ENCODE data around the gene RPLP1. TPM values are rescaled to one million over a fixed set of nuclear protein-coding genes. Genes with fewer than 3 reads are reported as not detected.
A peak's percentile ranks its signal among the peaks of the same experiment; 100 is the strongest.

Gene RPLP1
- total RNA-seq, 3 donors from 2014 or later (not counting 1 experiment from before 2014, with no cell fraction given), result 895 to 1,167 (median 974) TPM

- H3K4me3 Mint-ChIP-seq, result peak overlapping the region; percentile 70
These were observed 45.7 kb downstream of the RPLP1 start for GRCh38 chr15:69498282-69498681.

GRCh38 chr15:69498987-69499386 is 46.4 kb downstream of the RPLP1 start:
- Histone ChIP-seq H3K4me3 (ENCODE audit: low read length) (no peak overlapping the region), H3K9me3 (ENCODE audit: control insufficient read depth, insufficient read depth, low read length) (no peaks in the 10 kb centered on the region), H3K27ac (ENCODE audit: low read length) (peak overlapping the region; percentile 89), H3K36me3 (ENCODE audit: control insufficient read depth, insufficient read depth, low read length) (no peaks in the 10 kb centered on the region), H3K4me1 (ENCODE audit: control insufficient read depth, insufficient read depth, low read length) (peaks cover 47% of the 10 kb centered on the region), H3K27me3 (ENCODE audit: control insufficient read depth, insufficient read depth, low read length) (no peaks in the 10 kb centered on the region)
- H3K27me3 Mint-ChIP-seq (ENCODE audit: low read depth in 2 of 2), result no peaks in the 10 kb centered on the region
- H3K36me3 Mint-ChIP-seq, result no peaks in the 10 kb centered on the region
- H3K9me3 Mint-ChIP-seq, result no peaks in the 10 kb centered on the region
- no peak for TF ChIP-seq CTCF (IDR thresholded peaks at IDR 0.05)
- peak overlapping the region; percentile 70 for H3K4me3 Mint-ChIP-seq
- peak; percentile 22 to 38 (median 32) for ATAC-seq
- peak overlapping the region; percentile 81 to 93 for H3K27ac Mint-ChIP-seq
- no peak for DNase-seq
- WGBS (ENCODE audit: insufficient coverage), result 69% methylated on average over 6 of the region's 6 CpGs
- peaks cover 59 to 66% of the 10 kb centered on the region in 2 donors for H3K4me1 Mint-ChIP-seq
- intact Hi-C loops (cut with micrococcal nuclease), result loop anchor here (1.0 to 10.0 kb wide), 3 partner anchors 10 to 216 kb away; no protein-coding TSS in a partner anchor

More at GRCh38 chr15:69498282-69498681, 45.7 kb downstream of the RPLP1 start:
- no peaks in the 10 kb centered on the region for H3K9me3 ChIP-seq (ENCODE audit: control insufficient read depth, insufficient read depth, low read length)
- intact Hi-C loops (cut with micrococcal nuclease), result loop anchor here (2.0 to 10.0 kb wide), 2 partner anchors 17 to 217 kb away; no protein-coding TSS in a partner anchor
- no peaks in the 10 kb centered on the region for H3K9me3 Mint-ChIP-seq
- DNase-seq (no peak), ATAC-seq (no peak)
- H3K4me1 Mint-ChIP-seq, result peaks cover 53 to 59% of the 10 kb centered on the region in 2 donors
- peaks cover 47% of the 10 kb centered on the region for H3K4me1 ChIP-seq (ENCODE audit: control insufficient read depth, insufficient read depth, low read length)
- H3K36me3 Mint-ChIP-seq, result no peaks in the 10 kb centered on the region
- H3K27me3 ChIP-seq (ENCODE audit: control insufficient read depth, insufficient read depth, low read length), result no peaks in the 10 kb centered on the region
- TF ChIP-seq CTCF (IDR thresholded peaks at IDR 0.05), result no peak
- H3K27ac Mint-ChIP-seq, result peak overlapping the region; percentile 81 to 93
- H3K36me3 ChIP-seq (ENCODE audit: control insufficient read depth, insufficient read depth, low read length), result no peaks in the 10 kb centered on the region
- no peaks in the 10 kb centered on the region for H3K27me3 Mint-ChIP-seq (ENCODE audit: low read depth in 2 of 2)
- 88% methylated on average over 15 of the region's 15 CpGs for WGBS (ENCODE audit: insufficient coverage)
- H3K27ac ChIP-seq (ENCODE audit: low read length), result peak overlapping the region; percentile 89
- no peak overlapping the region for H3K4me3 ChIP-seq (ENCODE audit: low read length)

DNA sequence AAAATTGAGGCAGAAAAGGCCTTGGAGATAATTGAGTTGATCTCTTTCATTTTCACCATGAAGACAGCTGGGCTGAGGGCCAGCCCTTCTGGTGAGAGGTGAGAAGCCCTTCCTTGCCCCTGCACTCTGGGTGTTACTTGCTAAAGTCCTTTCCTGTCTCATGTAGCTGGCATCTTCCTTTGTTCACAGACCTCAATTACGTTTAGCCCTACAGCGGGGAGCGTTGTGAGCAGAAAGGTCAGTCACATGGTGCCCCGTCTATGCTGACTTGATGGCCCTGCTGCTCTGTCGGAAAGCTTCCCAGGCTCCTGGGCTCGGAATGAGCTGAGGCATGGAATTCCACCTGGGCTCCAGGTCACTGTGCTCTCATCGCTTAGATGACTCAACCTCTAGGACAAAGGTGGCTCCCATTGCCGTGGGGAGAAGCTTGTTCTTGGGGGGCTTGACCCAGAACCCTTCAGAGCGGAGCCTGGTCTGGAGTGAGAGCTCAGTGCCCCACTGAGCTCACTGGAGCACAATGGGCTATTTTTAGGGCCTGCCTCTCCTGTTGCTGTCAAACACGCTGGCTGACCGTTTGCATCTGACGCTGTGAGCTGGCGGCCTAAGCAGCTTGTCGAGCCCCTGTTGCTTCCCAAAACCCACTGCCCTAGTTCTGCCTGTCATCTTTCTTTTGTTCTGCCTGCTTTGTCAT is 47.0 kb downstream of the RPLP1 start:
- H3K9me3 Mint-ChIP-seq, result no peaks in the 10 kb centered on the region
- H3K9me3 ChIP-seq (ENCODE audit: control insufficient read depth, insufficient read depth, low read length), result no peaks in the 10 kb centered on the region
- H3K4me3 Mint-ChIP-seq, result peak overlapping the region; percentile 70
- H3K4me3 ChIP-seq (ENCODE audit: low read length), result no peak overlapping the region
- intact Hi-C loops (cut with micrococcal nuclease), result loop anchor here (1.0 to 10.0 kb wide), 3 partner anchors 10 to 215 kb away; no protein-coding TSS in a partner anchor
- peak in 1 of 2 donors; percentile 19 for DNase-seq
- H3K4me1 Mint-ChIP-seq, result peaks cover 59 to 67% of the 10 kb centered on the region in 2 donors
- no peaks in the 10 kb centered on the region for H3K36me3 ChIP-seq (ENCODE audit: control insufficient read depth, insufficient read depth, low read length)
- TF ChIP-seq CTCF (IDR thresholded peaks at IDR 0.05), result no peak
- WGBS (ENCODE audit: insufficient coverage), result 52% methylated on average over 14 of the region's 14 CpGs
- peak; percentile 66 to 92 (median 83) for ATAC-seq
- no peaks in the 10 kb centered on the region for H3K27me3 Mint-ChIP-seq (ENCODE audit: low read depth in 2 of 2)
- H3K27ac Mint-ChIP-seq, result peak overlapping the region; percentile 81 to 93
- H3K27me3 ChIP-seq (ENCODE audit: control insufficient read depth, insufficient read depth, low read length), result no peaks in the 10 kb centered on the region
- no peaks in the 10 kb centered on the region for H3K36me3 Mint-ChIP-seq
- peak overlapping the region; percentile 89 for H3K27ac ChIP-seq (ENCODE audit: low read length)
- peaks cover 47% of the 10 kb centered on the region for H3K4me1 ChIP-seq (ENCODE audit: control insufficient read depth, insufficient read depth, low read length)

Data from natural killer cell (primary cell).